ENCODE data around the gene PLCB4.

Gene PLCB4

GRCh38 chr20:9062066-9062465 lies 6.8 kb upstream of the PLCB4 start:
- H3K36me3 ChIP-seq (ENCODE audit: control insufficient read depth, insufficient read depth, low read length): no peaks in the 10 kb centered on the region
- no peaks in the 10 kb centered on the region for H3K9me3 ChIP-seq (ENCODE audit: control insufficient read depth, low read length)
- no peak overlapping the region for H3K9ac ChIP-seq (ENCODE audit: low read length)
- no peaks in the 10 kb centered on the region for H3K4me1 ChIP-seq (ENCODE audit: control insufficient read depth, insufficient read depth, low read length)
- no peak overlapping the region for H3K4me3 ChIP-seq (ENCODE audit: low read length)
- H3K27me3 ChIP-seq (ENCODE audit: control insufficient read depth, insufficient read depth, low read length): no peaks in the 10 kb centered on the region

GRCh38 chr20:9066191-9066590 lies 2.7 kb upstream of the PLCB4 start:
- H3K36me3 ChIP-seq (ENCODE audit: control insufficient read depth, insufficient read depth, low read length): no peaks in the 10 kb centered on the region
- peaks cover 7% of the 10 kb centered on the region for H3K4me1 ChIP-seq (ENCODE audit: control insufficient read depth, insufficient read depth, low read length)
- no peaks in the 10 kb centered on the region for H3K9me3 ChIP-seq (ENCODE audit: control insufficient read depth, low read length)
- H3K4me3 ChIP-seq (ENCODE audit: low read length): no peak overlapping the region
- no peak overlapping the region for H3K9ac ChIP-seq (ENCODE audit: low read length)
- H3K27me3 ChIP-seq (ENCODE audit: control insufficient read depth, insufficient read depth, low read length): no peaks in the 10 kb centered on the region

GRCh38 chr20:9068233-9068801 lies 570 bp upstream of the PLCB4 start:
- peak overlapping the region; percentile 75 for H3K9ac ChIP-seq (ENCODE audit: low read length)
- H3K36me3 ChIP-seq (ENCODE audit: control insufficient read depth, insufficient read depth, low read length): no peaks in the 10 kb centered on the region
- H3K4me3 ChIP-seq (ENCODE audit: low read length): peak overlapping the region; percentile 44
- H3K9me3 ChIP-seq (ENCODE audit: control insufficient read depth, low read length): no peaks in the 10 kb centered on the region
- H3K4me1 ChIP-seq (ENCODE audit: control insufficient read depth, insufficient read depth, low read length): peaks cover 22% of the 10 kb centered on the region
- no peaks in the 10 kb centered on the region for H3K27me3 ChIP-seq (ENCODE audit: control insufficient read depth, insufficient read depth, low read length)

- Histone ChIP-seq H3K4me1 (ENCODE audit: control insufficient read depth, insufficient read depth, low read length) (peaks cover 39% of the 10 kb centered on the region), H3K4me3 (ENCODE audit: low read length) (no peak overlapping the region), H3K36me3 (ENCODE audit: control insufficient read depth, insufficient read depth, low read length) (no peaks in the 10 kb centered on the region), H3K9me3 (ENCODE audit: control insufficient read depth, low read length) (no peaks in the 10 kb centered on the region), H3K27me3 (ENCODE audit: control insufficient read depth, insufficient read depth, low read length) (no peaks in the 10 kb centered on the region), H3K9ac (ENCODE audit: low read length) (no peak overlapping the region)
Observed at GRCh38 chr20:9070304-9070703, 1.4 kb downstream of the PLCB4 start.

GRCh38 chr20:9071976-9072726 lies 3.3 kb downstream of the PLCB4 start:
- H3K9ac ChIP-seq (ENCODE audit: low read length): no peak overlapping the region
- no peaks in the 10 kb centered on the region for H3K36me3 ChIP-seq (ENCODE audit: control insufficient read depth, insufficient read depth, low read length)
- no peak overlapping the region for H3K4me3 ChIP-seq (ENCODE audit: low read length)
- H3K27me3 ChIP-seq (ENCODE audit: control insufficient read depth, insufficient read depth, low read length): no peaks in the 10 kb centered on the region
- no peaks in the 10 kb centered on the region for H3K9me3 ChIP-seq (ENCODE audit: control insufficient read depth, low read length)
- peaks cover 46% of the 10 kb centered on the region for H3K4me1 ChIP-seq (ENCODE audit: control insufficient read depth, insufficient read depth, low read length)

GRCh38 chr20:9072861-9073500 lies 4.1 kb downstream of the PLCB4 start:
- no peaks in the 10 kb centered on the region for H3K9me3 ChIP-seq (ENCODE audit: control insufficient read depth, low read length)
- peak overlapping the region; percentile 8 for H3K9ac ChIP-seq (ENCODE audit: low read length)
- peaks cover 46% of the 10 kb centered on the region for H3K4me1 ChIP-seq (ENCODE audit: control insufficient read depth, insufficient read depth, low read length)
- no peaks in the 10 kb centered on the region for H3K36me3 ChIP-seq (ENCODE audit: control insufficient read depth, insufficient read depth, low read length)
- H3K4me3 ChIP-seq (ENCODE audit: low read length): no peak overlapping the region
- no peaks in the 10 kb centered on the region for H3K27me3 ChIP-seq (ENCODE audit: control insufficient read depth, insufficient read depth, low read length)

- no peaks in the 10 kb centered on the region for H3K36me3 ChIP-seq (ENCODE audit: control insufficient read depth, insufficient read depth, low read length)
- no peaks in the 10 kb centered on the region for H3K9me3 ChIP-seq (ENCODE audit: control insufficient read depth, low read length)
- H3K9ac ChIP-seq (ENCODE audit: low read length): peak overlapping the region; percentile 5
- no peak overlapping the region for H3K4me3 ChIP-seq (ENCODE audit: low read length)
- peaks cover 43% of the 10 kb centered on the region for H3K4me1 ChIP-seq (ENCODE audit: control insufficient read depth, insufficient read depth, low read length)
- H3K27me3 ChIP-seq (ENCODE audit: control insufficient read depth, insufficient read depth, low read length): no peaks in the 10 kb centered on the region
Observed at GRCh38 chr20:9075264-9076095, 6.6 kb downstream of the PLCB4 start.

- Histone ChIP-seq H3K36me3 (ENCODE audit: control insufficient read depth, insufficient read depth, low read length) (no peaks in the 10 kb centered on the region), H3K4me3 (ENCODE audit: low read length) (no peak overlapping the region), H3K4me1 (ENCODE audit: control insufficient read depth, insufficient read depth, low read length) (peaks cover 43% of the 10 kb centered on the region), H3K9me3 (ENCODE audit: control insufficient read depth, low read length) (no peaks in the 10 kb centered on the region), H3K27me3 (ENCODE audit: control insufficient read depth, insufficient read depth, low read length) (no peaks in the 10 kb centered on the region), H3K9ac (ENCODE audit: low read length) (no peak overlapping the region)
Observed at GRCh38 chr20:9076440-9076839, 7.6 kb downstream of the PLCB4 start.

- H3K9ac ChIP-seq (ENCODE audit: low read length): no peak overlapping the region
- H3K4me1 ChIP-seq (ENCODE audit: control insufficient read depth, insufficient read depth, low read length): peaks cover 28% of the 10 kb centered on the region
- H3K4me3 ChIP-seq (ENCODE audit: low read length): no peak overlapping the region
- no peaks in the 10 kb centered on the region for H3K9me3 ChIP-seq (ENCODE audit: control insufficient read depth, low read length)
- H3K27me3 ChIP-seq (ENCODE audit: control insufficient read depth, insufficient read depth, low read length): no peaks in the 10 kb centered on the region
- no peaks in the 10 kb centered on the region for H3K36me3 ChIP-seq (ENCODE audit: control insufficient read depth, insufficient read depth, low read length)
Observed at GRCh38 chr20:9078826-9079731, 10.2 kb downstream of the PLCB4 start.

- Histone ChIP-seq H3K4me1 (ENCODE audit: control insufficient read depth, insufficient read depth, low read length) (peaks cover 10% of the 10 kb centered on the region), H3K36me3 (ENCODE audit: control insufficient read depth, insufficient read depth, low read length) (no peaks in the 10 kb centered on the region), H3K4me3 (ENCODE audit: low read length) (no peak overlapping the region), H3K27me3 (ENCODE audit: control insufficient read depth, insufficient read depth, low read length) (no peaks in the 10 kb centered on the region), H3K9ac (ENCODE audit: low read length) (no peak overlapping the region), H3K9me3 (ENCODE audit: control insufficient read depth, low read length) (no peaks in the 10 kb centered on the region)
Observed at GRCh38 chr20:9081423-9081966, 12.6 kb downstream of the PLCB4 start.

GRCh38 chr20:9082741-9083140 lies 13.9 kb downstream of the PLCB4 start:
- Histone ChIP-seq H3K9me3 (ENCODE audit: control insufficient read depth, low read length) (no peaks in the 10 kb centered on the region), H3K4me3 (ENCODE audit: low read length) (no peak overlapping the region), H3K27me3 (ENCODE audit: control insufficient read depth, insufficient read depth, low read length) (no peaks in the 10 kb centered on the region), H3K36me3 (ENCODE audit: control insufficient read depth, insufficient read depth, low read length) (no peaks in the 10 kb centered on the region), H3K9ac (ENCODE audit: low read length) (no peak overlapping the region), H3K4me1 (ENCODE audit: control insufficient read depth, insufficient read depth, low read length) (peaks cover 6% of the 10 kb centered on the region)
